ENCODE results near the gene MED22.
A peak's percentile ranks its signal among the peaks of the same experiment; 100 is the strongest.

The MED22 gene

GRCh38 chr9:133359399-133360175 is 11.7 kb upstream of the MED22 start:
- Histone ChIP-seq H3K27me3 (ENCODE audit: insufficient read depth, poor library complexity, severe bottlenecking) (no peaks in the 10 kb centered on the region), H3K4me3 (replicated peaks; ENCODE audit: insufficient read depth, low read length) (no peak overlapping the region), H3K27ac (replicated peaks) (no peak overlapping the region)
- DNase-seq (ENCODE audit: low read depth in 1 of 2, low spot score in 1 of 2), result no peak
- TF ChIP-seq REST (IDR thresholded peaks at IDR 0.05; ENCODE audit: insufficient replicate concordance, low read depth) (no peak), POLR2AphosphoS5 (IDR thresholded peaks at IDR 0.05; ENCODE audit: low read depth) (peak; percentile 29; the same call in 1 of the 2 replicates), GABPA (IDR thresholded peaks at IDR 0.05; ENCODE audit: low read depth) (no peak), SPI1 (IDR thresholded peaks at IDR 0.05; ENCODE audit: borderline replicate concordance, low read depth) (no peak), CTCF (IDR thresholded peaks at IDR 0.05; ENCODE audit: insufficient read depth, low read length) (peak; percentile 10)

GRCh38 chr9:133357656-133358055 is 9.7 kb upstream of the MED22 start:
- TF ChIP-seq SPI1 (IDR thresholded peaks at IDR 0.05; ENCODE audit: borderline replicate concordance, low read depth), result no peak
- no peak for TF ChIP-seq REST (IDR thresholded peaks at IDR 0.05; ENCODE audit: insufficient replicate concordance, low read depth)
- no peak for TF ChIP-seq GABPA (IDR thresholded peaks at IDR 0.05; ENCODE audit: low read depth)
- TF ChIP-seq CTCF (IDR thresholded peaks at IDR 0.05; ENCODE audit: insufficient read depth, low read length), result no peak
- no peaks in the 10 kb centered on the region for H3K27me3 ChIP-seq (ENCODE audit: insufficient read depth, poor library complexity, severe bottlenecking)
- no peak overlapping the region for H3K27ac ChIP-seq (replicated peaks)
- H3K4me3 ChIP-seq (replicated peaks; ENCODE audit: insufficient read depth, low read length), result no peak overlapping the region
- no peak for DNase-seq (ENCODE audit: low read depth in 1 of 2, low spot score in 1 of 2)

- peak; percentile 85 for TF ChIP-seq GABPA (IDR thresholded peaks at IDR 0.05; ENCODE audit: low read depth)
- peak; percentile 69; the same call in 1 of the 2 replicates for TF ChIP-seq POLR2AphosphoS5 (IDR thresholded peaks at IDR 0.05; ENCODE audit: low read depth)
- no peak for TF ChIP-seq CTCF (IDR thresholded peaks at IDR 0.05; ENCODE audit: insufficient read depth, low read length)
- TF ChIP-seq SPI1 (IDR thresholded peaks at IDR 0.05; ENCODE audit: borderline replicate concordance, low read depth), result no peak
- TF ChIP-seq REST (IDR thresholded peaks at IDR 0.05; ENCODE audit: insufficient replicate concordance, low read depth), result no peak
- Histone ChIP-seq H3K4me3 (replicated peaks; ENCODE audit: insufficient read depth, low read length) (peak within 1 kb of the TSS; percentile 70), H3K27me3 (ENCODE audit: insufficient read depth, poor library complexity, severe bottlenecking) (no peaks in the 10 kb centered on the region), H3K27ac (replicated peaks) (peak within 1 kb of the TSS; percentile 84)
- peak in 1 of 2 experiments; percentile 87 for DNase-seq (ENCODE audit: low read depth in 1 of 2, low spot score in 1 of 2)
Observed at GRCh38 chr9:133356391-133357091, 8.6 kb upstream of the MED22 start, which contains the start of the genes SURF1 and SURF2. SURF1 (minus strand) TSS chr9:133356487; CDS start chr9:133356453, 34 bp downstream. SURF2 (plus strand) TSS chr9:133356550; CDS start chr9:133356593, 43 bp downstream.

Measured in HL-60 (cell line).